PC-3 (cell line): ENCODE results near the gene RGL3. TPM values are rescaled to one million over a fixed set of nuclear protein-coding genes. Genes with fewer than 3 reads are reported as not detected.

Experiments
- ATAC-seq: fragments of 200-7000 bp; cut with Tn5 transposase; 2 replicates; pipeline ENCODE4 v1.9.1; 2020; ENCODE audit warnings: mild to moderate bottlenecking, moderate library complexity
- BruUV-seq: library from RNA; stranded (reverse); fragments of 400-500 nt; replicated peaks from 2 replicates; lab custom pipeline; 2021; lab: Mats Ljungman, UMichigan
- CTCF ChIA-PET: fragments of 300-600 bp; sonication (Branson Sonifier 250); formaldehyde crosslinking; loops from one replicate; lab custom pipeline; 2022; ENCODE audit warnings: antibody characterized with exemption; lab: Charles Lee
- POLR2A ChIA-PET: fragments of 300-600 bp; sonication (Branson Sonifier 250); formaldehyde crosslinking; loops from one replicate; lab custom pipeline; 2022; ENCODE audit warnings: antibody characterized with exemption; ENCODE audit not compliant: unreplicated experiment; lab: Charles Lee
- DNase-seq: peaks from one replicate; pipeline ENCODE4 v3.0.0-alpha.2; 2015
- H2AFZ ChIP-seq: fragments of 300-600 bp; sonication (generic); 2 replicates; pipeline ENCODE4 v1.6.0; 2016; ENCODE audit warnings: antibody characterized with exemption, low read length
- H3F3A ChIP-seq: fragments of 300-600 bp; sonication (generic); one replicate; pipeline ENCODE4 v1.6.0; 2017; ENCODE audit warnings: antibody characterized with exemption, low read length, control low read depth, mild to moderate bottlenecking; ENCODE audit not compliant: unreplicated experiment
- H3K27ac ChIP-seq: fragments of 300-600 bp; sonication (generic); 2 replicates; pipeline ENCODE4 v1.5.1; 2016; ENCODE audit warnings: mild to moderate bottlenecking, low read length
- H3K27me3 ChIP-seq: fragments of 300-600 bp; sonication (generic); 2 replicates; pipeline ENCODE4 v1.6.1; 2016; ENCODE audit warnings: low read length, mixed read lengths
- H3K36me3 ChIP-seq: fragments of 300-600 bp; sonication (generic); 2 replicates; pipeline ENCODE4 v1.6.1; 2016; ENCODE audit warnings: low read depth, mixed run types, low read length, mixed read lengths
- H3K4me1 ChIP-seq: fragments of 300-600 bp; sonication (generic); 2 replicates; pipeline ENCODE4 v1.5.1; 2016; ENCODE audit warnings: low read length; ENCODE audit not compliant: insufficient read depth
- H3K4me2 ChIP-seq: fragments of 300-600 bp; sonication (generic); 2 replicates; pipeline ENCODE4 v1.6.0; 2016; ENCODE audit warnings: low read length
- H3K4me3 ChIP-seq: fragments of 300-600 bp; sonication (generic); 2 replicates; pipeline ENCODE4 v1.5.1; 2016; ENCODE audit warnings: mild to moderate bottlenecking, low read length, mixed read lengths
- H3K79me2 ChIP-seq: fragments of 300-600 bp; sonication (generic); 2 replicates; pipeline ENCODE4 v1.6.1; 2017; ENCODE audit warnings: low read length, mixed read lengths
- H3K9ac ChIP-seq: fragments of 300-600 bp; sonication (generic); 2 replicates; pipeline ENCODE4 v1.6.0; 2016; ENCODE audit warnings: mild to moderate bottlenecking, low read length
- H3K9me2 ChIP-seq: fragments of 300-600 bp; sonication (generic); replicated peaks from 2 replicates; pipeline ENCODE4 v1.6.1; 2016; ENCODE audit warnings: mixed run types, low read length, mixed read lengths
- H3K9me3 ChIP-seq: fragments of 300-600 bp; sonication (generic); 2 replicates; pipeline ENCODE4 v1.6.1; 2016; ENCODE audit warnings: low read length, mixed read lengths
- H4K20me1 ChIP-seq: fragments of 300-600 bp; sonication (generic); 2 replicates; pipeline ENCODE4 v1.6.1; 2016; ENCODE audit warnings: low read length, mixed read lengths
- CTCF ChIP-seq: fragments of 300-600 bp; sonication (generic); conservative IDR thresholded peaks from 2 replicates; pipeline ENCODE4 v1.5.1; 2017; ENCODE audit warnings: antibody characterized with exemption, low read depth, mild to moderate bottlenecking, low read length
- EZH2 ChIP-seq: fragments of 300-600 bp; sonication (generic); IDR thresholded peaks from one replicate; pipeline ENCODE4 v1.6.1; 2017; ENCODE audit warnings: antibody characterized with exemption, mild to moderate bottlenecking, low read length; ENCODE audit not compliant: unreplicated experiment
- EZH2phosphoT487 ChIP-seq: fragments of 300-600 bp; sonication (generic); IDR thresholded peaks from 2 replicates; pipeline ENCODE4 v1.6.1; 2018; ENCODE audit warnings: mild to moderate bottlenecking, antibody characterized with exemption, low read length, borderline replicate concordance
- intact Hi-C: fragments of 100-400 bp; cut with micrococcal nuclease; formaldehyde crosslinking; loops from 2 replicates; pipeline ENCODE4 v1.9.0; 2023
- total RNA-seq: library from RNA; depleted of rRNA; stranded (reverse); fragments of >200 nt; gene quantifications from 2 replicates; pipeline ENCODE4 v1.2.3, GENCODE V29; 2014

RGL3 gene
- total RNA-seq, 1 experiment from 2014 or later = 23.5 TPM

GRCh38 chr19:11347546-11348039, 71.5 kb downstream of the RGL3 start:
- intact Hi-C loops = loop anchor here (2.0 kb wide), 1 partner anchor 55 kb away; no protein-coding TSS in a partner anchor
- BruUV-seq = no TSS peak
- TF ChIP-seq CTCF (no peak), EZH2phosphoT487 (no peak), EZH2 (no peak)
- no peaks in the 10 kb centered on the region for H3K27me3 ChIP-seq
- H3F3A ChIP-seq = no peaks in the 10 kb centered on the region
- H3K4me3 ChIP-seq = no peak overlapping the region
- H2AFZ ChIP-seq = no peak overlapping the region
- 0 out of 2 replicates have a peak overlapping the region, but pooled peaks have one; percentile 25 for H3K27ac ChIP-seq
- H3K36me3 ChIP-seq = no peaks in the 10 kb centered on the region
- no peaks in the 10 kb centered on the region for H3K9me2 ChIP-seq
- ChIA-PET POLR2A (no interaction called here), CTCF (no interaction called here)
- H3K4me1 ChIP-seq = peaks cover 36% of the 10 kb centered on the region
- ATAC-seq (no peak), DNase-seq (peak; percentile 55)
- no peak overlapping the region for H3K9ac ChIP-seq
- H4K20me1 ChIP-seq = no peaks in the 10 kb centered on the region
- no peaks in the 10 kb centered on the region for H3K9me3 ChIP-seq
- H3K4me2 ChIP-seq = peak overlapping the region; percentile 84
- H3K79me2 ChIP-seq = peaks cover 22% of the 10 kb centered on the region

GRCh38 chr19:11346104-11346940, 72.8 kb downstream of the RGL3 start, which contains the start of the genes CCDC159 and TMEM205:
CCDC159 (plus strand) TSS chr19:11346519; CDS start chr19:11346607, 88 bp downstream.
TMEM205 (minus strand) TSS chr19:11346268; CDS start chr19:11345619, 649 bp downstream.
- Histone ChIP-seq H3K4me1 (peaks cover 36% of the 10 kb centered on the region), H3K9me2 (no peaks in the 10 kb centered on the region), H3K4me2 (peak within 1 kb of the TSS; percentile 84), H3F3A (no peaks in the 10 kb centered on the region), H3K4me3 (peak within 1 kb of the TSS; percentile 80), H3K79me2 (peaks cover 23% of the 10 kb centered on the region), H2AFZ (peak within 1 kb of the TSS; percentile 86), H3K27ac (peak within 1 kb of the TSS; percentile 72), H3K36me3 (peaks cover 5% of the 10 kb centered on the region), H3K27me3 (no peaks in the 10 kb centered on the region), H3K9ac (peak within 1 kb of the TSS; percentile 87), H3K9me3 (no peaks in the 10 kb centered on the region), H4K20me1 (no peaks in the 10 kb centered on the region)
- peak; percentile 100 for DNase-seq
- POLR2A ChIA-PET = interaction anchor here (0.5 to 1.2 kb wide), 8 partner anchors 17 to 885 kb away, joined by 3 to 6 read pairs (median 4); partner anchors contain the start of genes SWSAP1, ZNF136 and ZNF653
- TF ChIP-seq CTCF (0 out of 2 replicates have a peak, but pooled peaks have one; percentile 24), EZH2 (no peak), EZH2phosphoT487 (no peak)
- intact Hi-C loops = loop anchor here (1.0 to 2.0 kb wide), 4 partner anchors 9 to 54 kb away; partner anchors contain the start of genes PLPPR2 and SWSAP1
- CTCF ChIA-PET = interaction anchor here (0.9 to 1.9 kb wide), 3 partner anchors 31 to 52 kb away, joined by 3 to 9 read pairs (median 4); no protein-coding TSS in a partner anchor
- peak; percentile 82 for ATAC-seq
- no TSS peak for BruUV-seq
